NCI-H1417 treated with DMSO at 0.1 percent for 48 hours (cell line): ENCODE measurements around the gene MAPK8.
A peak's percentile ranks its signal among the peaks of the same experiment; 100 is the strongest.
"Not testable (repeated sequence)": the region's sequence is repeated elsewhere in the genome, so short reads cannot be mapped to it uniquely, and the experiment has no call there.

ENCODE experiments used
- DNase-seq: peaks from one replicate; lab custom pipeline; 2025; lab: John Stamatoyannopoulos, UW

Gene MAPK8

GRCh38 chr10:48336978-48337599, 30.6 kb downstream of the MAPK8 start:
- no peak for DNase-seq

DNA sequence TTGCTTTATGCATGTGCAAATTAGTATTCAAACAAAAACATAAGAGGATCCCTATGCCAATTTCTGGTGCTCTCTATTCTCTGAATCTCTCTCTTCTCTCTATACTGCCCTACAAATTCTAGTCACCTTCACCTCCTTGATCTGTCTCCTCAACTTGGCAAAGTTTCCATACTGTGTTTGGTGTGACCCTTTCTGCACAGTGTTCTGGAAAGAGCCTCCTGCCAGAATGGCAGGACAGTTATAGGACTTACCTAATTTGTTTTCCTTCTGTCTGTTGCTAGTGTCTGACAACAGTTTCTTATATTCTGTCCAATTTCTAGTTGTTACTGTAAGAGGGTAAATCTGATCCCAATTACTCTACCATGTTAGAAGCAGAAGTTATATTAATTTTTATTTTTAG, 34.3 kb downstream of the MAPK8 start:
- DNase-seq, result no peak

DNA sequence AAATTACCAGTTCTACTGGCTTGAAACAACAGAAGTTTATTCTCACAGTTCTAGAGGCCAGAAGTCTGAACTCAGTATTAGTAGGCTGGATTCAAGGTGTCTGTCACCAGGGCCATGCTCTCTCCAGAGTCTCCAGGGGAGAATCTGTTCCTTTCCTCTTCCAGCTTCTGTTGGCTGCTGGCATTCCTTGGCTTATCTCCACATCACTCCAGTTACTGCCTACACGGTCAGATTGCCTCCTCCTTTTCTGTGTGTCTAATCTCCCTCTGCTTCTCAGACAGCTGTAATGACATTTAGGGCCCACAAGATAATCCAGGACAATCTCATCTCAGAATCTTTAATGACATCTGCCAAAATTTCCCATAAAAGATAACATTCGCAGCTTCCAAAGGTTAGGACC, 36.6 kb downstream of the MAPK8 start:
- DNase-seq, result no peak

- DNase-seq, result no peak
These were observed 37.6 kb downstream of the MAPK8 start for GRCh38 chr10:48343921-48344598.

DNA sequence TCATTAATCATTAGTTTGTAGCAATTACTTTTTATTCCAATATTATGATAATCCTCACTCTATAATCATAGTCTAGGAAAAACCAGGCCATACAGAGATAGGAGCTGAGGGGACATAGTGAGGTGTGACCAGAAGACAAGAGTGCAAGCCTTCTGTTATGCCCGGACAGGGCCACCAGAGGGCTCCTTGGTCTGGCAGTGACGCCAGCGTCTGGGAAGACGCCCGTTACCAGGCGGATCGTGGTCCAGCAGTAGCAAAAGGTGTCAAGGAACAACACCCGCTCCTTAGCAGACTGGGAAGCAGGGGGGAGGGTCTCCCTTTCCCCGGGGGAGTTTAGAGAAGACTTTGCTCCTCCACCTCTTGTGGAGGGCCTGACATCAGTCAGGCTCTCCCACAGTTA, 39.8 kb downstream of the MAPK8 start:
- not testable (repeated sequence) for DNase-seq

GRCh38 chr10:48347539-48347938, 41.1 kb downstream of the MAPK8 start:
- DNase-seq, result not testable (repeated sequence)

- not testable (repeated sequence) for DNase-seq
These were observed 41.5 kb downstream of the MAPK8 start for GRCh38 chr10:48347943-48348342.

GRCh38 chr10:48353246-48353645, 46.8 kb downstream of the MAPK8 start:
- DNase-seq, result no peak

GRCh38 chr10:48357631-48358030, 51.2 kb downstream of the MAPK8 start:
- no peak for DNase-seq

DNA sequence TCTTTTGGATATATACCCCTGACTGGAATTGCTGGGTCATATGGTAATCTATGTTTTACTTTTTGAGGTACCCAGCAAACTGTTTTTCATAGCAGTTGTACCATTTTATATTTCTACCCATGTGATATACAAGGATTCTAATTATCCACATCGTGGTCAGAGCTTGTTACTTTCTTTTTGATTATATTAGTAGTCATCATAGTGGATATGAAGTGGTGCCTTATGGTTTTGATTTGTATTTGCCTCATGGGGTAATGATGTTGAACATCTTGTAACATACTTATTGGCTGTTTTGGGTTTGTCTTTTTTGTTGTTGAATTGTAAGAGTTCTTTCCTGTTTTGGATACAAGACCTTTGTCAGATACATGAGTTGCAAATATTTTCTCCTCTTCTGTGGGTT, 51.7 kb downstream of the MAPK8 start:
- no peak for DNase-seq

GRCh38 chr10:48358838-48359237, 52.4 kb downstream of the MAPK8 start:
- DNase-seq, result no peak

GRCh38 chr10:48361176-48361575, 54.7 kb downstream of the MAPK8 start:
- no peak for DNase-seq

DNA sequence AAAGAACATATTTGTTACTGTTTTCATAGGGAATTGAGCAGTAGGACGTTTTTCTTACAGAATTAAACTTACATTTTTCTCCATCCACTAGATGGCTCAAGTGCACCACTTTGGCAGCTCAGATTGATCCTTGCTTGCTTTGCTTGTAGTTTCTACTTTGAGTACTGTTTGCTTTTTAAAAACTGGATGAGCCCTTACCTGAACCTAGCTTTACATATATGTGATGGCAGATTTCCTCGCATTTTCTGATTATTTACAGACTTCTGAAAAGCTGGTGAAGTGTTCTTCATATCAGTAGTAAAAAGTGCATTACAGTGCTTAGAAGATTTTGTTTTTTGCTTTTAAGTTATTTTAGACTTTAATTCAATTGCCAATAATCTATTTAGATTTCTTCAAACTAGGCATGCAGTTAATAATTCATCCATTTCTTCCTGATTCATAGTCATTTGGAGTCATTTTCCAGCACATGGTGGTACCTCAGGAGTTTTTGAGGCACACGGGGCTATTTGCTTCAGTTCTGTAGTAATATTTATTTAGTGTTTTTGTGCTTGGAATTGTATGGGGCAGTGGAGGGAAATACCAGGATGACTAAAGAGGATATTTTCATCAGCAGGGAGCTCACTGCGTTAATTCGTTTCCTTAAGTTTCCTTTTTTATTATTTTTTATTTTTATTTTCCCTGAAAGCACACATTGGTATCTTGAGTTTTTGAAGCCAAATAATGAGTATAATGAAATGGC, 57.3 kb downstream of the MAPK8 start:
- peak; percentile 23 for DNase-seq

GRCh38 chr10:48364659-48365405, 58.4 kb downstream of the MAPK8 start:
- DNase-seq, result peak; percentile 35

DNA sequence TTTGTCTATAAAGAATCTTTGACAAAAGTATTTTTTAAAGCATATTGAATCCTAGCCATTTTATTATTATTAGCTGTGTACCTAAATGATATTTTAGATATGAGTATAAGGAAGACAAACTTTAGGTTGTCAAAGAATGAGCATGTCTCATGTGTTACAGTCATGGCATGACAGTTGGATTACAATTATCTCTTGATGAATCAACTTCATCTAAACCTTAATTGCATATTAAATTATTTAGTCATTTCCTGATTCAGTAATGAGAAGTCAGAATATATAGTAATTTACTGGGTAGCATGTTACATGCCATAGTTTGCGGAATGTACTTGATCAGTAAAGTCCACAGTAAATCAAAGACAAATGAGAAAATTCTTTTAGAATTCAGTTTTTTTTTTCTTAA, 59.2 kb downstream of the MAPK8 start:
- no peak for DNase-seq

DNA sequence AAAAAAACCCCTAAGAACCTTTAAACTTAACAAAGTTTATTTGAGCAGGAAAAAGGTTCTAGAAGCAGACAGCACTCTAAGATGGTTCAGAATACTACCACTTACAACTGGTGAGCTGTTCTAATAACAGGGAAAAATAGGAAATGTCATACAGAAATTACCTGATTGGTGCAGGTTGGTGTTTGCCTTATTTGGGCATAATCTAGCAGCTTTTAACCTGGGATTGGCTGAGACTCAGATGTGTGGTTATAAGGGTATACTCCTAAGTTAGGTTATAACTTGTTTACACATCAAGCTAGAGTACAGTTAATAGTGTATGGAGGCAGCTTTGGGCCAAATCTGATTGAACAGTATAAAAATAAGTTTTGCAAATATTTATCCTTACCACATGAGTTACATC, 59.8 kb downstream of the MAPK8 start:
- no peak for DNase-seq

- DNase-seq, result no peak
These were observed 63.0 kb downstream of the MAPK8 start for GRCh38 chr10:48369501-48369900.

- no peak for DNase-seq
These were observed 71.5 kb downstream of the MAPK8 start for GRCh38 chr10:48377751-48378530.

- no peak for DNase-seq
These were observed 72.2 kb downstream of the MAPK8 start for GRCh38 chr10:48378675-48379074.

GRCh38 chr10:48381971-48382370, 75.5 kb downstream of the MAPK8 start:
- DNase-seq, result no peak

DNA sequence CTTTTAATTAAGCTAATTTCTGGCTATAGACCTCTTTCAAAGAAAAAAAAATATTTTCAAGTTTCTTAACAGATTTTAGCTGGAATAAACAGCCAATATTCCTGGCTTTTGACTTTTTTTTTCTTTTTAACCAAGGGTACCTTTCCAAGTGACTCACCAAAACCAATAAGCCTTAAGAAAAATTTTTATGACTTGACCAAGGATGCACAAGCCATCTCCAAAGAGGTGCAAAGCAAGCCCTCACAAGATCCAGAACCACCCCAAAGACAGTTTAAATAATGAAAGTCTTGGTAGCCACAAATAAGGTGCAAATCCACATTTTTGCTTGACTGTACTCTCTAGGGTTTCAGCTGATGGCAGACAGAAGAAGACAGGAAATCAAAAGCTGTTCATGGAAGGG, 76.5 kb downstream of the MAPK8 start:
- DNase-seq, result no peak

GRCh38 chr10:48383393-48383792, 76.9 kb downstream of the MAPK8 start:
- no peak for DNase-seq
